HEK293 (cell line): ENCODE results near the gene LRRC59.
A peak's percentile ranks its signal among the peaks of the same experiment; 100 is the strongest.

ENCODE experiments used
- CTCF ChIA-PET: fragments of 350-600 bp; formaldehyde crosslinking; extraction: SDS; loops from one replicate; lab custom pipeline; 2021; ENCODE audit warnings: antibody characterized with exemption; lab: Yijun Ruan, JAX
- POLR2A ChIA-PET: fragments of 300-600 bp; formaldehyde crosslinking; extraction: SDS; loops from one replicate; lab custom pipeline; 2020; ENCODE audit warnings: antibody characterized with exemption, inconsistent platforms; lab: Yijun Ruan, JAX
- H3K27ac ChIP-seq: fragments of 200-500 bp; sonication (Bioruptor generic); 2 replicates; pipeline ENCODE4 v1.5.1; 2014; ENCODE audit warnings: low read depth, low read length, control low read depth, inconsistent platforms; ENCODE audit errors: extremely low read depth
- H3K36me3 ChIP-seq, 2 experiments: fragments of 200-500 bp in 1 of 2; sonication (Bioruptor generic) in 1 of 2; 1 replicate in 1 of 2; 2 replicates in 1 of 2; pipeline ENCODE4 v1.5.1; 2014 to 2017; ENCODE audit warnings: inconsistent platforms in 2 of 2, low read length in 2 of 2; ENCODE audit not compliant: control insufficient read depth in 2 of 2, insufficient read depth in 1 of 2
- H3K4me1 ChIP-seq: fragments of 200-500 bp; sonication (Bioruptor generic); 2 replicates; pipeline ENCODE4 v1.5.1; 2014; ENCODE audit warnings: mild to moderate bottlenecking, low read length, inconsistent platforms; ENCODE audit not compliant: control insufficient read depth, insufficient read depth
- H3K4me3 ChIP-seq: 2 replicates; pipeline ENCODE4 v1.5.1; 2011; ENCODE audit warnings: low read depth, mild to moderate bottlenecking, control low read depth, low read length, moderate library complexity
- H3K9me3 ChIP-seq: fragments of 200-500 bp; sonication (Bioruptor generic); 2 replicates; pipeline ENCODE4 v1.5.1; 2014; ENCODE audit warnings: low read depth, low read length, inconsistent platforms; ENCODE audit not compliant: control insufficient read depth, insufficient read depth
- FEZF1 ChIP-seq: fragments of 450-650 bp; formaldehyde crosslinking; IDR thresholded peaks from 2 replicates; pipeline ENCODE4 v1.5.1; 2016; ENCODE audit warnings: missing biosample characterization, missing genetic modification characterization
- GLI2 ChIP-seq: fragments of 450-650 bp; formaldehyde crosslinking; IDR thresholded peaks from 2 replicates; pipeline ENCODE4; 2017; ENCODE audit warnings: missing biosample characterization, missing genetic modification characterization, low read depth, borderline replicate concordance
- HOXA7 ChIP-seq: sonication (generic); formaldehyde crosslinking; IDR thresholded peaks from 2 replicates; pipeline ENCODE4 v1.8.1; 2022; ENCODE audit warnings: missing genetic modification reagents, borderline replicate concordance
- HOXC10 ChIP-seq: sonication (generic); formaldehyde crosslinking; IDR thresholded peaks from 2 replicates; pipeline ENCODE4 v1.8.1; 2023; ENCODE audit warnings: mild to moderate bottlenecking, missing genetic modification reagents
- IKZF3 ChIP-seq: fragments of 450-650 bp; IDR thresholded peaks from 2 replicates; pipeline ENCODE4 v1.5.0; 2018; ENCODE audit warnings: missing biosample characterization, mild to moderate bottlenecking, missing genetic modification characterization, moderate library complexity
- PRDM10 ChIP-seq: fragments of 450-650 bp; formaldehyde crosslinking; IDR thresholded peaks from 2 replicates; pipeline ENCODE4 v1.5.1; 2016; ENCODE audit warnings: missing biosample characterization, missing genetic modification characterization
- RBAK ChIP-seq: fragments of 450-650 bp; formaldehyde crosslinking; IDR thresholded peaks from 2 replicates; pipeline ENCODE4 v1.5.1; 2016; ENCODE audit warnings: missing biosample characterization, missing genetic modification characterization
- ZBTB1 ChIP-seq: fragments of 450-650 bp; formaldehyde crosslinking; IDR thresholded peaks from 2 replicates; pipeline ENCODE4 v1.5.1; 2016; ENCODE audit warnings: missing biosample characterization, missing genetic modification characterization
- ZFHX2 ChIP-seq: fragments of 450-650 bp; formaldehyde crosslinking; conservative IDR thresholded peaks from 2 replicates; pipeline ENCODE4 v1.5.1; 2016; ENCODE audit warnings: missing biosample characterization, missing genetic modification characterization
- ZFP69B ChIP-seq: fragments of 450-650 bp; formaldehyde crosslinking; IDR thresholded peaks from 2 replicates; pipeline ENCODE4 v1.5.1; 2016; ENCODE audit warnings: missing biosample characterization, missing genetic modification characterization
- ZNF133 ChIP-seq: fragments of 450-650 bp; formaldehyde crosslinking; IDR thresholded peaks from 2 replicates; pipeline ENCODE4 v1.5.1; 2016; ENCODE audit warnings: missing biosample characterization, missing genetic modification characterization
- ZNF169 ChIP-seq: fragments of 450-650 bp; formaldehyde crosslinking; IDR thresholded peaks from 2 replicates; pipeline ENCODE4 v1.5.1; 2016; ENCODE audit warnings: missing biosample characterization, missing genetic modification characterization
- ZNF221 ChIP-seq: fragments of 450-650 bp; formaldehyde crosslinking; IDR thresholded peaks from 2 replicates; pipeline ENCODE4 v1.5.1; 2017; ENCODE audit warnings: missing biosample characterization, missing genetic modification characterization, borderline replicate concordance
- ZNF266 ChIP-seq: fragments of 450-650 bp; formaldehyde crosslinking; IDR thresholded peaks from 2 replicates; pipeline ENCODE4 v1.5.1; 2016; ENCODE audit warnings: missing biosample characterization, missing genetic modification characterization, low read depth
- ZNF394 ChIP-seq: fragments of 450-650 bp; formaldehyde crosslinking; IDR thresholded peaks from 2 replicates; pipeline ENCODE4 v1.5.1; 2016; ENCODE audit warnings: missing biosample characterization, missing genetic modification characterization, mild to moderate bottlenecking, moderate library complexity, borderline replicate concordance
- ZNF426 ChIP-seq: fragments of 450-650 bp; formaldehyde crosslinking; IDR thresholded peaks from 2 replicates; pipeline ENCODE4 v1.5.1; 2017; ENCODE audit warnings: missing biosample characterization, missing genetic modification characterization, mild to moderate bottlenecking, inconsistent platforms, moderate library complexity
- ZNF48 ChIP-seq: fragments of 450-650 bp; formaldehyde crosslinking; IDR thresholded peaks from 2 replicates; pipeline ENCODE4 v1.5.1; 2016; ENCODE audit warnings: missing biosample characterization, missing genetic modification characterization
- ZNF518A ChIP-seq: fragments of 450-650 bp; formaldehyde crosslinking; conservative IDR thresholded peaks from 2 replicates; pipeline ENCODE4 v1.5.1; 2016; ENCODE audit warnings: low read depth, missing biosample characterization, missing genetic modification characterization
- ZNF544 ChIP-seq: fragments of 450-650 bp; formaldehyde crosslinking; IDR thresholded peaks from 2 replicates; pipeline ENCODE4 v1.5.0; 2017; ENCODE audit warnings: missing biosample characterization, missing genetic modification characterization
- ZNF701 ChIP-seq: fragments of 450-650 bp; formaldehyde crosslinking; IDR thresholded peaks from 2 replicates; pipeline ENCODE4 v1.5.1; 2016; ENCODE audit warnings: missing biosample characterization, missing genetic modification characterization
- ZNF747 ChIP-seq: fragments of 450-650 bp; formaldehyde crosslinking; IDR thresholded peaks from 2 replicates; pipeline ENCODE4 v1.5.1; 2016; ENCODE audit warnings: missing biosample characterization, missing genetic modification characterization
- ZNF777 ChIP-seq: fragments of 450-650 bp; formaldehyde crosslinking; IDR thresholded peaks from 2 replicates; pipeline ENCODE4 v1.5.1; 2017; ENCODE audit warnings: missing biosample characterization, missing genetic modification characterization, borderline replicate concordance
- ZSCAN16 ChIP-seq: fragments of 450-650 bp; formaldehyde crosslinking; IDR thresholded peaks from 2 replicates; pipeline ENCODE4 v1.5.1; 2016; ENCODE audit warnings: missing biosample characterization, missing genetic modification characterization
- TF ChIP-seq, protein P1 (sequence below): fragments of 450-650 bp; IDR thresholded peaks from 2 replicates; pipeline ENCODE4 v1.5.1; 2018; ENCODE audit warnings: missing biosample characterization, missing genetic modification characterization
- TF ChIP-seq, protein P2 (sequence below): fragments of 450-650 bp; formaldehyde crosslinking; IDR thresholded peaks from 2 replicates; pipeline ENCODE4; 2016; ENCODE audit warnings: missing biosample characterization, missing genetic modification characterization

Gene LRRC59

GRCh38 chr17:50386510-50386909 lies 10.8 kb downstream of the LRRC59 start:
- ChIA-PET CTCF (interaction anchor here (1.2 to 8.8 kb wide), 3 partner anchors 11 to 24 kb away, joined by 8 to 69 read pairs (median 13); partner anchors contain the start of genes EME1, LRRC59 and MRPL27), POLR2A (interaction anchor here (0.7 to 1.6 kb wide), 2 partner anchors 10 to 186 kb away, joined by 3 to 10 read pairs; partner anchors contain the start of gene LRRC59)
- peak overlapping the region; percentile 2; the same call in 1 of the 2 replicates for H3K27ac ChIP-seq
- H3K4me1 ChIP-seq: no peaks in the 10 kb centered on the region
- no peak overlapping the region for H3K4me3 ChIP-seq
- no peaks in the 10 kb centered on the region for H3K9me3 ChIP-seq
- H3K36me3 ChIP-seq: peaks cover 92 to 100% of the 10 kb centered on the region in 2 experiments
- TF ChIP-seq ZNF701: no peak
- TF ChIP-seq GLI2 (tag by site-specific recombination): no peak
- TF ChIP-seq ZNF169 (tag by site-specific recombination): no peak
- TF ChIP-seq HOXA7 (CRISPR knock-in tag): no peak
- no peak for TF ChIP-seq IKZF3
- TF ChIP-seq FEZF1 (tag by site-specific recombination): no peak
- TF ChIP-seq ZNF747: no peak
- no peak for TF ChIP-seq ZFP69B (tag by site-specific recombination)
- TF ChIP-seq ZNF221 (tag by site-specific recombination): no peak
- no peak for TF ChIP-seq ZFHX2 (tag by site-specific recombination)
- TF ChIP-seq ZBTB1 (tag by site-specific recombination): no peak
- no peak for TF ChIP-seq ZSCAN16
- no peak for TF ChIP-seq ZNF544 (tag by site-specific recombination)
- TF ChIP-seq ZNF266 (tag by site-specific recombination): no peak
- TF ChIP-seq RBAK (tag by site-specific recombination): no peak
- TF ChIP-seq HOXC10 (CRISPR knock-in tag): no peak
- no peak for TF ChIP-seq ZNF777 (tag by site-specific recombination)
- no peak for TF ChIP-seq ZNF518A
- TF ChIP-seq, all 188 proteins: peak for 0

DNA sequence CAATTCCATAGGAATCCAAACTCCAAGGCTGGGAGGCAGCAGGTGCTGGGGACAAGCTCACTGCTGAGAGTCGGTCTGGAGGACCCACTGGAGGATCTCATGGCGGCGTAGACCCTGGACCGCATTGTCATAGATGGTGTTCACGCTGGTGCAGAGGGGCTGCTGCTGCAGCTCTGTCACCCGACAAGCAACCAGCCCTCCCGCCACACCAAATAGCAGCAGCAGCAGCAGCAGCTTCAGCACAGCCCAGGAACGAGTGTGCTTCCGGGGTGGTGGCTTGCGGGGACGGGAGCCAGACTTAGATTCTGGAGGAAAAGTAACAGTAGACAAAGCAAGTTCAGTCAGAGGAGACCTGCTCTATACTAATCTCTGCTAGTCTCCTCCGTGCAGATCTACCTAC lies 14.4 kb downstream of the LRRC59 start:
- H3K36me3 ChIP-seq: peaks cover 68 to 100% of the 10 kb centered on the region in 2 experiments
- H3K4me1 ChIP-seq: no peaks in the 10 kb centered on the region
- no peaks in the 10 kb centered on the region for H3K9me3 ChIP-seq
- H3K4me3 ChIP-seq: no peak overlapping the region
- no peak overlapping the region for H3K27ac ChIP-seq
- POLR2A ChIA-PET: interaction anchor here (3.5 to 5.5 kb wide), 2 partner anchors 8 to 15 kb away, joined by 25 to 41 read pairs; partner anchors contain the start of gene LRRC59
- CTCF ChIA-PET: interaction anchor here (2.7 to 8.8 kb wide), 3 partner anchors 9 to 183 kb away, joined by 9 to 69 read pairs (median 21); partner anchors contain the start of gene LRRC59
- TF ChIP-seq, protein P1, sequence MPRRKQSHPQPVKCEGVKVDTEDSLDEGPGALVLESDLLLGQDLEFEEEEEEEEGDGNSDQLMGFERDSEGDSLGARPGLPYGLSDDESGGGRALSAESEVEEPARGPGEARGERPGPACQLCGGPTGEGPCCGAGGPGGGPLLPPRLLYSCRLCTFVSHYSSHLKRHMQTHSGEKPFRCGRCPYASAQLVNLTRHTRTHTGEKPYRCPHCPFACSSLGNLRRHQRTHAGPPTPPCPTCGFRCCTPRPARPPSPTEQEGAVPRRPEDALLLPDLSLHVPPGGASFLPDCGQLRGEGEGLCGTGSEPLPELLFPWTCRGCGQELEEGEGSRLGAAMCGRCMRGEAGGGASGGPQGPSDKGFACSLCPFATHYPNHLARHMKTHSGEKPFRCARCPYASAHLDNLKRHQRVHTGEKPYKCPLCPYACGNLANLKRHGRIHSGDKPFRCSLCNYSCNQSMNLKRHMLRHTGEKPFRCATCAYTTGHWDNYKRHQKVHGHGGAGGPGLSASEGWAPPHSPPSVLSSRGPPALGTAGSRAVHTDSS (tag by site-specific recombination): no peak
- TF ChIP-seq ZNF394 (tag by site-specific recombination): no peak
- TF ChIP-seq ZNF133: no peak
- no peak for TF ChIP-seq ZNF48 (tag by site-specific recombination)
- no peak for TF ChIP-seq ZNF426 (tag by site-specific recombination)
- TF ChIP-seq PRDM10 (tag by site-specific recombination): no peak
- TF ChIP-seq, protein P2, sequence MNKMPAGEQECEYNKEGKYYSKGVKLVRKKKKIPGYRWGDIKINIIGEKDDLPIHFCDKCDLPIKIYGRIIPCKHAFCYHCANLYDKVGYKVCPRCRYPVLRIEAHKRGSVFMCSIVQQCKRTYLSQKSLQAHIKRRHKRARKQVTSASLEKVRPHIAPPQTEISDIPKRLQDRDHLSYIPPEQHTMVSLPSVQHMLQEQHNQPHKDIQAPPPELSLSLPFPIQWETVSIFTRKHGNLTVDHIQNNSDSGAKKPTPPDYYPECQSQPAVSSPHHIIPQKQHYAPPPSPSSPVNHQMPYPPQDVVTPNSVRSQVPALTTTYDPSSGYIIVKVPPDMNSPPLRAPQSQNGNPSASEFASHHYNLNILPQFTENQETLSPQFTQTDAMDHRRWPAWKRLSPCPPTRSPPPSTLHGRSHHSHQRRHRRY: no peak
